Brain microvascular endothelial cell (primary cell): ENCODE measurements around the gene HEXD.

Experiments used
- DNase-seq: peaks from one replicate; pipeline ENCODE4 v3.0.0-alpha.2; 2020
- H3K27ac ChIP-seq: fragments of 250-450 bp; sonication (Bioruptor Pico); 2 replicates; pipeline ENCODE4 v1.5.1; 2020; ENCODE audit warnings: mild to moderate bottlenecking, moderate library complexity
- H3K27me3 ChIP-seq: fragments of 250-450 bp; sonication (Bioruptor Pico); replicated peaks from 2 replicates; pipeline ENCODE4 v1.5.1; 2020; ENCODE audit warnings: mild to moderate bottlenecking
- H3K36me3 ChIP-seq: fragments of 250-450 bp; sonication (Bioruptor Pico); replicated peaks from 2 replicates; pipeline ENCODE4 v1.5.1; 2020; ENCODE audit warnings: mild to moderate bottlenecking
- H3K4me3 ChIP-seq: 2 replicates; pipeline ENCODE4 v1.5.1; 2011; ENCODE audit warnings: low read depth, mild to moderate bottlenecking, control low read depth, low read length, moderate library complexity
- in situ Hi-C: cut with HindIII; loops from 2 replicates; pipeline ENCODE4 v1.10.0; 2017; ENCODE audit warnings: low sequenced_read_pairs, low pct_ligation_motif_present
- TF ChIP-seq, protein P1 (sequence below): IDR thresholded peaks from 2 replicates; pipeline ENCODE4 v1.5.1; 2011; ENCODE audit warnings: low read depth, mild to moderate bottlenecking, moderate library complexity, low read length, control low read depth, inconsistent platforms; ENCODE audit errors: missing control alignments

Gene HEXD

GRCh38 chr17:82389379-82389778 is 28.8 kb upstream of the HEXD start:
- in situ Hi-C loops: no loop called here
- no peak for DNase-seq

GRCh38 chr17:82390015-82390859 is 27.9 kb upstream of the HEXD start:
- Histone ChIP-seq H3K36me3 (no peaks in the 10 kb centered on the region), H3K27me3 (peaks cover 13% of the 10 kb centered on the region), H3K4me3 (no peak overlapping the region), H3K27ac (no peak overlapping the region)
- in situ Hi-C loops: no loop called here
- TF ChIP-seq, protein P1, sequence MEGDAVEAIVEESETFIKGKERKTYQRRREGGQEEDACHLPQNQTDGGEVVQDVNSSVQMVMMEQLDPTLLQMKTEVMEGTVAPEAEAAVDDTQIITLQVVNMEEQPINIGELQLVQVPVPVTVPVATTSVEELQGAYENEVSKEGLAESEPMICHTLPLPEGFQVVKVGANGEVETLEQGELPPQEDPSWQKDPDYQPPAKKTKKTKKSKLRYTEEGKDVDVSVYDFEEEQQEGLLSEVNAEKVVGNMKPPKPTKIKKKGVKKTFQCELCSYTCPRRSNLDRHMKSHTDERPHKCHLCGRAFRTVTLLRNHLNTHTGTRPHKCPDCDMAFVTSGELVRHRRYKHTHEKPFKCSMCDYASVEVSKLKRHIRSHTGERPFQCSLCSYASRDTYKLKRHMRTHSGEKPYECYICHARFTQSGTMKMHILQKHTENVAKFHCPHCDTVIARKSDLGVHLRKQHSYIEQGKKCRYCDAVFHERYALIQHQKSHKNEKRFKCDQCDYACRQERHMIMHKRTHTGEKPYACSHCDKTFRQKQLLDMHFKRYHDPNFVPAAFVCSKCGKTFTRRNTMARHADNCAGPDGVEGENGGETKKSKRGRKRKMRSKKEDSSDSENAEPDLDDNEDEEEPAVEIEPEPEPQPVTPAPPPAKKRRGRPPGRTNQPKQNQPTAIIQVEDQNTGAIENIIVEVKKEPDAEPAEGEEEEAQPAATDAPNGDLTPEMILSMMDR: no peak
- DNase-seq: no peak

More at GRCh38 chr17:82389379-82389778, 28.8 kb upstream of the HEXD start:
- Histone ChIP-seq H3K4me3 (no peak overlapping the region), H3K27me3 (peaks cover 19% of the 10 kb centered on the region), H3K36me3 (no peaks in the 10 kb centered on the region), H3K27ac (no peak overlapping the region)
- TF ChIP-seq, protein P1: no peak

- Histone ChIP-seq H3K27me3 (peaks cover 9% of the 10 kb centered on the region), H3K4me3 (no peak overlapping the region), H3K36me3 (no peaks in the 10 kb centered on the region), H3K27ac (no peak overlapping the region)
- no peak for DNase-seq
- in situ Hi-C loops: no loop called here
- TF ChIP-seq, protein P1: no peak
Measured at GRCh38 chr17:82390860-82391435, 27.2 kb upstream of the HEXD start.

DNA sequence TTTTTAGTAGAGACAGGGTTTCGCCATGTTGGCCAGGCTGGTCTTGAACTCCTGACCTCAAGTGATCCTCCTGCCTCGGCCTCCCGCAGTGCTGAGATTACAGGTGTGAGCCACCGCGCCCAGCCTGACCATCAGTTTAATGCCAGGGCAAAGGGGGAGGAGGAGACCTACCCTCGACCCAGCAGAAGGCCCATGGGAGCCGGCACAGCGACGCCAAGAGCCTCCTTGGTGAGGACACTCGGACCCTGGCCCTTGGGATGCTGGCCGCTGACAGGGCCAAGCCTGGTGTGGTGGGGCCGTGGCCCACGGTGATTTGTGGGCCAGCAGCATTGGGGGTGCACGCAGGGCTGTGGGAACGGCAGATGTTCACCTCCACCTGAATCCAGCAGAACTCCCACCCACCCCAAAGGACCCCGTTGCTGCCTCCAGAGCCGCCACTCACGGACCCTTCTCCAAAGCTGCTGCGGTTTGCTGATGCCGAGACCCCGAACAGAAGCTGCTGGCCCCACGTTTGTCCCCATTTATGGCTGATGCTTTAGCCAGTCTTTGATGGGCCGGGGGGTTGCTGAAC is 26.6 kb upstream of the HEXD start:
- TF ChIP-seq, protein P1: no peak

GRCh38 chr17:82392209-82392920 is 25.8 kb upstream of the HEXD start:
- no peak for DNase-seq
- in situ Hi-C loops: no loop called here
- Histone ChIP-seq H3K36me3 (no peaks in the 10 kb centered on the region), H3K27me3 (no peaks in the 10 kb centered on the region), H3K27ac (no peak overlapping the region), H3K4me3 (no peak overlapping the region)
- TF ChIP-seq, protein P1: no peak

More for the DNA sequence above, 26.6 kb upstream of the HEXD start:
- Histone ChIP-seq H3K36me3 (no peaks in the 10 kb centered on the region), H3K27ac (no peak overlapping the region), H3K27me3 (peaks cover 6% of the 10 kb centered on the region), H3K4me3 (no peak overlapping the region)
- in situ Hi-C loops: no loop called here
- no peak for DNase-seq
